Stimulated activated CD8-positive, alpha-beta memory T cell treated with anti-CD3 and anti-CD28 coated beads, Interleukin-2, amount 100 ng/mL, for 1 hour (primary cell): ENCODE measurements around the gene POMGNT1.

ENCODE experiments used
- DNase-seq, 2 donors: peaks; one replicate each; pipeline ENCODE4 v3.0.0-alpha.2; 2020; ENCODE audit warnings: low read depth in 2 of 2

POMGNT1 gene

GRCh38 chr1:46210561-46210960 lies 12.3 kb upstream of the POMGNT1 start:
- DNase-seq: no peak

- DNase-seq: no peak
Observed at GRCh38 chr1:46206399-46206798, 8.2 kb upstream of the POMGNT1 start.

GRCh38 chr1:46205791-46206190 lies 7.6 kb upstream of the POMGNT1 start:
- no peak for DNase-seq

- no peak for DNase-seq
Observed at GRCh38 chr1:46205141-46205540, 6.9 kb upstream of the POMGNT1 start.

- no peak for DNase-seq
Observed at GRCh38 chr1:46204406-46204742, 6.1 kb upstream of the POMGNT1 start.

- no peak for DNase-seq
Observed at GRCh38 chr1:46203738-46204405, 5.6 kb upstream of the POMGNT1 start.

- no peak for DNase-seq
Observed at GRCh38 chr1:46199233-46199749, 1.1 kb upstream of the POMGNT1 start.

GRCh38 chr1:46197560-46197963 lies 672 bp downstream of the POMGNT1 start:
- DNase-seq: no peak

- no peak for DNase-seq
Observed at GRCh38 chr1:46196609-46197008, 1.6 kb downstream of the POMGNT1 start.

GRCh38 chr1:46194641-46195193 lies 3.5 kb downstream of the POMGNT1 start:
- DNase-seq: no peak

GRCh38 chr1:46193984-46194570 lies 4.2 kb downstream of the POMGNT1 start:
- DNase-seq: no peak

GRCh38 chr1:46193285-46193684 lies 4.9 kb downstream of the POMGNT1 start:
- no peak for DNase-seq

- no peak for DNase-seq
Observed at GRCh38 chr1:46192171-46192570, 6.1 kb downstream of the POMGNT1 start.

- DNase-seq: no peak
Observed at GRCh38 chr1:46191033-46191701, 7.1 kb downstream of the POMGNT1 start.

- no peak for DNase-seq
Observed at GRCh38 chr1:46190539-46190938, 7.7 kb downstream of the POMGNT1 start.

GRCh38 chr1:46188295-46189030 lies 9.8 kb downstream of the POMGNT1 start:
- no peak for DNase-seq

- DNase-seq: no peak
Observed at GRCh38 chr1:46187106-46187869, 10.9 kb downstream of the POMGNT1 start.

- DNase-seq: no peak
Observed at GRCh38 chr1:46186076-46186475, 12.2 kb downstream of the POMGNT1 start.

- no peak for DNase-seq
Observed at GRCh38 chr1:46184920-46185658, 13.1 kb downstream of the POMGNT1 start.

- DNase-seq: no peak
Observed at GRCh38 chr1:46183926-46184557, 14.2 kb downstream of the POMGNT1 start.
